OCI-M1 (cell line): ENCODE results near the gene PSMA6.

Source experiments
- DNase-seq: peaks from one replicate; lab custom pipeline; 2025; lab: John Stamatoyannopoulos, UW

Gene PSMA6

DNA sequence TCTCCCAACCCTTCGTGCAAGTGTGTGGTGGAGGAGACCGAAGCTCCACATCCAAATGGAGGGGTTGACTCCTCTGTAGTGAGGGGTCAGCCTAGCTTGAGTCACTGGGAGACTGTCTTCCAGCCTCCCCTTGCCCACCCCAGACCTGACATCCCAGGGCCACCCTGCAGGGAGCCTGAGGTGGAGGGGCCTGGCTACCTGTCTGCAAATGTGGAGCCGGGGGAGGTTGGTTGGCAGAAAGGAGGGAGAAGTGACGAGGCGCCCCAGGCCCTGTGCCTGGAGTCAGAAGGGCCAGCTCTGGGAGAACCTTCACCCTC, 74.8 kb downstream of the PSMA6 start:
- no peak for DNase-seq
